K562 treated with DMSO at 1 percent for 4 hours (cell line): ENCODE measurements around the gene AVPR1B. TPM values are rescaled to one million over a fixed set of nuclear protein-coding genes. Genes with fewer than 3 reads are reported as not detected.

ENCODE experiments used
- total RNA-seq: library from RNA; unstranded; fragments of 300-600 nt; gene quantifications from 2 replicates; pipeline ENCODE4 v1.2.3, GENCODE V29; 2022; ENCODE audit not compliant: insufficient read depth

The AVPR1B gene, protein sequence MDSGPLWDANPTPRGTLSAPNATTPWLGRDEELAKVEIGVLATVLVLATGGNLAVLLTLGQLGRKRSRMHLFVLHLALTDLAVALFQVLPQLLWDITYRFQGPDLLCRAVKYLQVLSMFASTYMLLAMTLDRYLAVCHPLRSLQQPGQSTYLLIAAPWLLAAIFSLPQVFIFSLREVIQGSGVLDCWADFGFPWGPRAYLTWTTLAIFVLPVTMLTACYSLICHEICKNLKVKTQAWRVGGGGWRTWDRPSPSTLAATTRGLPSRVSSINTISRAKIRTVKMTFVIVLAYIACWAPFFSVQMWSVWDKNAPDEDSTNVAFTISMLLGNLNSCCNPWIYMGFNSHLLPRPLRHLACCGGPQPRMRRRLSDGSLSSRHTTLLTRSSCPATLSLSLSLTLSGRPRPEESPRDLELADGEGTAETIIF
- total RNA-seq = not detected in 2 replicates

DNA sequence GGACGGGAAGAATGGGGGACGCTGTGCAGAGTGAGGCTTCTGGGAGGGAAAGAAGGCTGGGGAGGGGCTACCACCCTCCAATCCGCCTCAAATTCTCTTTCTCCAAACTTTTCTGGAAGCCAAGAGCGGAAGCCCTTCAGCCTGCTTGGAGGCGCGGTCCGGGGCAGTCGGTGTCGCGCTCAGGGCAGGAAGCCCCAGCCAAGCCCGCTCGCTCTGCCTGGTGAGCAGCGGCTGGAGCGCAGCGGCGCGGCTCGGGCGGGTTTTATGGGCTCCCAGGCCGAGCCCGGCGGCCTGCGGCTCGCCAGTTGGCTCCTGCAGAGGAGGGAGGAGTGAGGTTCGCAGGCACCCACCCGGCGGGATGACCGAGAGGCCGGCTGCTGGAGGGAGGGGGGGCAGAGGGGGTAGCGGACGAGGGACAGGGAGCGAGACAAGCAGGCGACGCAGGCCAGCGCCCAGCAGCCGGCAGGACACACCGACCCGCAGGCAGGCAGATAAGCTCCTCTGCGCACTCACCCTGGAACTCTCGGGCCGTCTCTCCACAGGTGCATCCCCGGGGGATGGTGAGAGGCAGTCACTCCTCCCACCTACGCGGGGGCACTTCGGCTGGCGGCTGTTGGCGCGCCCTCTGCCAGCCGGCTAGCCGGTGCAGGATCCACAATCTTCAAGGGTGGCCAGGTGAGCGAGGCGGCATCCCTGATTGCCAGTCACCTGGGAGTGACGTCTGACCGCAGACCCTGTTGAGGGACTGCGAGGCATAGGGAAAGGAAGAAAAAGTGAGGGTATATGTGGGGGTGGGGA is at the start of gene AVPR1B:
AVPR1B (minus strand) TSS at position 238 of the 798 bp plus-strand sequence. CDS start 498 bp downstream, outside the sequence.

Other genes starting within 250 kb of the AVPR1B start
- gene SLC26A9, start 173.9 kb downstream of the AVPR1B start, total RNA-seq = not detected in 2 replicates
- not detected in 2 replicates for gene RAB7B, start 114.0 kb downstream of the AVPR1B start, total RNA-seq
- not detected in 2 replicates for gene CTSE, start 93.5 kb downstream of the AVPR1B start, total RNA-seq
- not detected in 2 replicates for gene RHEX, start 64.2 kb downstream of the AVPR1B start, total RNA-seq
- gene FAM72A, start 85.5 kb upstream of the AVPR1B start, total RNA-seq = 9.5 and 11.7 TPM in 2 replicates
- 35.7 and 36.1 TPM in 2 replicates for gene SRGAP2, start 86.2 kb upstream of the AVPR1B start, total RNA-seq